NCI-H526 treated with DMSO at 0.1 percent for 48 hours (cell line): ENCODE results near the gene ARHGAP25.

Experiments used
- DNase-seq: peaks from one replicate; lab custom pipeline; 2025; lab: John Stamatoyannopoulos, UW

Gene ARHGAP25

GRCh38 chr2:68734688-68735525, at the start of gene ARHGAP25:
TSS of gene ARHGAP25 (plus strand) at chr2:68734811. CDS start at chr2:68735200, 389 bp downstream.
- DNase-seq: no peak

DNA sequence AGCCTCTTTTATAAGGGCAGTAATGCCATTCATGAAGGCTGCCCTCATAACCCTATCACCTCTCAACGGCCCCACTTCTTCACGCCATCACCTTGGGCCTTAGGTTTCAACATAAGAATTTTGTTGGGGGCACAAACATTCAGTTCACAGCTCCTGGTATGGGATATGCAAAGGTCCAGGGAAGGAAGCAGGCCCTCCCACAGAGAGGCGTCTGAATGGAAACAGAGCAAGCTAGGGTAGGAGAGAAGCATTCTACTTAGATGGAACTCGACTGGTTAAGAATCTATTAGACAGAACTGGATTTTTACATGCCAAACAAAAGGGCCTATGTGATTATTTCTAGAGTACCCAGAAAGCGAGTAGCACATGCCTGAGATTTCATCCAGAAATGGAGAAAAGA, 48.4 kb upstream of the ARHGAP25 start:
- DNase-seq: no peak

DNA sequence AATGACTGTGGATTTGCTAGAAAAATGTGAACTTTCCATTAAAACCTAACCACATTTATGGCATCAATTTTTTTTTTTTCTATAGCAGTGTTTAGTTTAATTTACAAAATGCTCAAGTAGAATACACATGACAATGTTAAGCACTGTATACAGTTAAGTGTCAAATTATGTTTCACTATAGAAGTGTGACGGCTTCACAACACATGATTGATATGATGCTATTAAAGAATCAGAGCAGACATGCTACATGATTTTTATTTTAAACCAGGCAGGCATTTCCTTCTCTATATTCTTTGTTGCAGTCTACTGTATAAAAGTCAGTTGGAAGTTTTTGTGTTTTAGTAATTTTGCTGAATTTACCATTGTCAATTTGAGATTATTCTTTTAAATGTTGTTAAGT, 47.6 kb upstream of the ARHGAP25 start:
- DNase-seq: no peak

DNA sequence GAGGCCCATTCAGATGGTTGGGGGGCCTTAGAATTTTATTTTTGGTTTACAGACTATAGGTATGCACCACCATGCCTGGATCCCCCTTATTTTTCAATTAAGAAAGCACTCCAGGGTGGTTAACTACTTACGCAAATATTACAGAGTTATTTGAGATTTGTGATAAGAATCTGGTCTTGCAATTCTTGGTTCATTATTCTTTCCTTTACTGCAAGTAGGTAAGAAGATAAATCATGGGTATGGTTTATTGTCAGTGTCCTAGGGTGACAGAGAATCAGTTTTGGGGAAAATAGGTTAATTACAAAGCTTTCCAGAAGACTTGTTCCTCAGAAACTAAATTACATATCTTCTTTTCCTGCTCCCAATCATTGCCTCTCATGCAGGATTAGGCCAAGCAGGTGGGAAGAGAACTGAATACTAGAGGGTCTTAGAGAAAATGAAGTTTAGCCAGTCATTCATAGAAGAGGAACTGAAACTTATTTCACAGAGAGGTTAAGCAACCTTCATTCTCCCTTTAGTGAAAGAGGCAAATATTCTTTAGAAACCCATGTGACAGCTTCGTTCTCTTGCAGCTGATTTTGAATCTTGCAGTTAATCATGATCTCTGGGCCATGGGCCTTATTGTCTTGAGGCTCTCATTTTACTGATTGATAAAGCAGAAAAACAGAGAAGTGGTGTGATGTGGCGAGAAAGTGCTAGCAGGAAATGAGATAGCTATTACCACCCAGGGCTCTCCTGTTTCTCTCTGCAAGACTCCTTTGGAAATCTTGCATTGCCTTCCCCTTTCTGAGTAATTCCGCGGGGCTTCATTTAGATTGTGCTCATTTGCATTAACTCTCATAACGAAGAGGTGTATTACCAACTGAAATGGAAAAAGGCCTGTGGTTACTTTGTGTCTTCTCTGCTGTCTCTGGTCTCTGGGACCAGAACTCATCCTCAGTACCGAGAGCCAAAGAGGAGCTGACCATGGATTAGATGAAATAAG, 44.8 kb upstream of the ARHGAP25 start:
- DNase-seq: peak; percentile 42

- DNase-seq: no peak
Observed at GRCh38 chr2:68690851-68691250, 43.8 kb upstream of the ARHGAP25 start.

- no peak for DNase-seq
Observed at GRCh38 chr2:68692511-68692910, 42.1 kb upstream of the ARHGAP25 start.

- peak; percentile 98 for DNase-seq
Observed at GRCh38 chr2:68693951-68694350, 40.7 kb upstream of the ARHGAP25 start.

- DNase-seq: no peak
Observed at GRCh38 chr2:68695971-68696370, 38.6 kb upstream of the ARHGAP25 start.

DNA sequence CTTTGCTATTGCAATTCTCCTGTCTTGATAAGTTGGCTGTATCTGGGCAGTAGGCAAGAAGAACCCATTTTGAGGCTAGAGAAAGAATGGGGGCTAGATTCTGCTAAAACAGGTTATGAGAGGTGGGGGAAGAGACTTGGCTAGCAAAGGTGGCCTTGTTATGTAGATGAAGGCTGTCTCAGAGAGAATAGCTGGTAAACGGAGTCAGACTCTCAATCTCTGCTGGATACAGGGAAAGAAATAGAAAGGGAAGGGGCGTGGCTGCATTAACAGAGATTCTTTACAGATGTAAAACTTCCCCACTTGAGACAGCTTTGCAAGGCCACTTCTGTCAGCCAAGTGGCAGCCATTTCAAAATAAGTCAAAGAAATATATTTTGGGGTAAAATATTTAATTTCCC, 38.1 kb upstream of the ARHGAP25 start:
- no peak for DNase-seq

- no peak for DNase-seq
Observed at GRCh38 chr2:68698567-68699377, 35.8 kb upstream of the ARHGAP25 start.

DNA sequence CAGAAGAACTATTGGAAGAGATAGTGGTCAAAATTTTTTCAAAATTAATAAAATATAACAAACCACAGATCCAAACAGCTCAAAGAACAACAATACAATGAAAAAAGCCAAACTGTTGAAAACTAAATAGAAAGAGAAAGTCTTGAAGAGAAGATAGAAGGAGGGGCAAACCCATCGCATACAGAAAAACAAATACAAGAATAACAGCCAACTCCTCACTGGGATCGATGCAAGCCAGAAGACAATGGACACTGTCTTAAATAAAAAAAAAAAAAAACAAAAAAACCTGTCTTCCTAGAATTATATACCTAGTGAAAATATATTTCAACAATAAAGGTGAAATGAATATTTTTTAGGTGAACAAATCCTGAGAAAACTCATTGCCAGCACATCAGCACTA, 34.1 kb upstream of the ARHGAP25 start:
- no peak for DNase-seq

- DNase-seq: no peak
Observed at GRCh38 chr2:68706637-68707036, 28.0 kb upstream of the ARHGAP25 start.

GRCh38 chr2:68708629-68709028, 26.0 kb upstream of the ARHGAP25 start:
- DNase-seq: no peak

- DNase-seq: peak; percentile 70
Observed at GRCh38 chr2:68709421-68709911, 25.1 kb upstream of the ARHGAP25 start.

DNA sequence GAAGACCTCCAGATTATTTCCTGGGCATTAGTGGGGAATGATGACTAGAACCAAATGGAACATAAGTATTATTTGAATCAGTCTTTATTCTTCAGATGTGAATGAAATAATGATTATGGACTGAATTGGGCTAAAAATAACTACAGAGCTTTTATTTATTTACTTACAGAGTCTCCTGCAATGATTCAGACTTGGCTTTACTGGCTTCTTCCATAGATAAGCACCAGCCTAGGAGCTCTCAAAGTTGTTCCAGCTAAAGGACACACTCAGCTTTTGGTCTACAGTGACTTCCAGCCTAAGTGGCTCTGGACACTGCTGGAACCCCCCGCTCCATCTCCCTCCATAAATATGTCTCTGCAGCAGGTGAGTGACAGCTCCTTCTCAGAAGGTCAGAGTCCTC, 24.3 kb upstream of the ARHGAP25 start:
- no peak for DNase-seq

DNA sequence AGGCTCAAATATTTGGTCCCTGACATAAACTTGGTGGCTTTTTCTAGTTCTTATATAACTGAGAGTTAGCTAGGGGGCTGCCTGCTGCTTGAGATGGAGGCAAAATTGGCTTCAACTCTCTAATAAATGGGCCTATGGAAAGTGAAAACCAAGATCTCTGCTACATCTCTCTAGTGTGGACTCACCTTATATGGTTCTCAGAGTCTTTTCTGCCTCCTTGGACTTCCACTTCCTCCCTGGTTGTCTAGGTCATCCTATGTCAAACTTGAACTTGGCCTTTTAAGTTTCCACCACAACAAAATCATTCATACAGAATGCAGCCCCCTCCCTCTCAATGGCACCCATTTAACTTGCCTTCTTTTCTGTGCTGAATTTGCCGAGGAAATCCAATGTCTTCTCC, 23.9 kb upstream of the ARHGAP25 start:
- no peak for DNase-seq

DNA sequence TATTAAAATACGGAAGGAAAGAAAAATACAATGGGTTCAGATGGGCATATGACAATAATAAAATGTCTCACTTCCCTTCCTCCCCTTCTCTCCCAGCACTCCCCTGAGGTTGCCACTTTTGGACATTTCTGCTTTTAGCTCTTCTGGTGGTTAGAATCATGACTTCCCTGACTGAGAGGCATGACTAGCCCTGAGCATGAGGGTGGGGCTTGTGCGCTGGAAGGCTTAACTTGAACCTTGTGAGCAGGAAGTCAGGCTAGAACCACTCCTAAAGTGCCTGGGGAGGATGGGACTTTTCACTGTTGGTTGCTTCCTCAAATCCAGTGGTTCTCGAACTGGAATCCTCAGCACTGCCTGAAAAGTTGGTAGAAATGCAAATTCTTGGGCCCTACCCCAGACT, 19.7 kb upstream of the ARHGAP25 start:
- DNase-seq: no peak

GRCh38 chr2:68715353-68716041, 19.1 kb upstream of the ARHGAP25 start:
- DNase-seq: peak; percentile 42

DNA sequence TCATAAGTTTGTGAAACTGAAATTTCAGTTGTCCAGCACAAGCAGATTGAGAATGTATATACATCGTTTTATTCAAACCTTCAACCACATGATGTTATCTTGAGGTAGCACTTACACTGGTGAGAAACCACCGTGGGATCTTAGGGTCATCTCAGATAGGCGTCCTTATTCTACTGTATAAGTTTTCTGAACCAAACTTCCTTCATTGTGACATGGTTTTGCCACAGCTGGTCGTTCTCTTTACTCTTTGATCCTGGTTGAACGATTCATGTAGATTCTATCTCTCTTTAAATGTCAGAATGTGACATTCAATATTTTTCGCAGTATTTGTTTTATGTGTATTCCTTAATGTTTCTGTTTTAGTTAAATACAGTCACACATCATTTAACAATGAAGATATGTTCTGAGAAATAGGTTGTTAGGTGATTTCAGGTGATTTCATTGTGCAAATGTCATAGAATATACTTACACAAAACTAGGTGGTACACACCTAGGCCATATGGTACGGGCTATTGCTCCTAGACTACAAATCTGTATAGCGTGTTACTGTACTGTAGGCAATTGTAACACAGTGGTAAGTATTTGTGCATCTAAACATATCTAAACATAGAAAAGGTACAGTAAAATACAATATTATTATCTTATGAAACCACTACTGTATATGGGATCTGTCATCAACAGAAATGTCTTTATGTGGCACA, 17.9 kb upstream of the ARHGAP25 start:
- DNase-seq: no peak

GRCh38 chr2:68717305-68717661, 17.3 kb upstream of the ARHGAP25 start:
- DNase-seq: no peak

DNA sequence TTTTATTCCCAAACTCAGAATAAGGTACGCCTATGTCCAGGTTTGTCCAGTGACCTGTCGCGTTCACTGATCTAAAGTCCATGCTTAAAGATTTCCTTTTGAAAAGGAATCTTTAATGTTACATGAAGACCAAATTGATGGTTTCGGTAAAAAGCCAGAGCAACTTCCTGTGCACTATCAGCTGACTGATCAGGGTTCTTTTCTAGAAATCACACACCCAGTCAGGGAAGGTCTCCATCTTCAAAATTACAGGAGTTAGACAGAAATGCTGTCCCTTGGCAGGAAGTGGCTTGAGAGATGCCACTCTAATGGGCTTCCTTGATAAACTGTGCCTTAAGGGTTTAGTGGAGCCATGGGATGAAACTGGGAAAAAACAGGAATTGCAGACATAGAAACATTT, 14.7 kb upstream of the ARHGAP25 start:
- DNase-seq: no peak
